ENCODE data around the gene ZFYVE27. TPM values are rescaled to one million over a fixed set of nuclear protein-coding genes. Genes with fewer than 3 reads are reported as not detected.
A peak's percentile ranks its signal among the peaks of the same experiment; 100 is the strongest.

Gene ZFYVE27
- total RNA-seq, 3 donors from 2014 or later: 26.9 to 37.6 (median 29.2) TPM

- H3K27ac ChIP-seq: no peak overlapping the region
- H3K9me3 ChIP-seq: no peaks in the 10 kb centered on the region
- no peak for DNase-seq (ENCODE audit: low spot score in 2 of 2)
- TF ChIP-seq POLR2AphosphoS5 (IDR thresholded peaks at IDR 0.05) (no peak), CTCF (IDR thresholded peaks at IDR 0.05) (no peak), POLR2A (IDR thresholded peaks at IDR 0.05) (no peak)
- H3K27me3 ChIP-seq: peaks cover 0 to 2% of the 10 kb centered on the region in 2 donors
- H3K36me3 ChIP-seq: no peaks in the 10 kb centered on the region
- no peak overlapping the region for H3K4me3 ChIP-seq
- H3K4me1 ChIP-seq: no peaks in the 10 kb centered on the region
- intact Hi-C loops (cut with DNase I; ENCODE audit: low total_unique reads): no loop called here
These were observed 41.7 kb downstream of the ZFYVE27 start for GRCh38 chr10:97778452-97779302.

GRCh38 chr10:97779492-97779891, 42.6 kb downstream of the ZFYVE27 start:
- no peaks in the 10 kb centered on the region for H3K4me1 ChIP-seq
- H3K4me3 ChIP-seq: no peak overlapping the region
- no peaks in the 10 kb centered on the region for H3K9me3 ChIP-seq
- H3K36me3 ChIP-seq: no peaks in the 10 kb centered on the region
- intact Hi-C loops (cut with DNase I; ENCODE audit: low total_unique reads): no loop called here
- TF ChIP-seq CTCF (IDR thresholded peaks at IDR 0.05) (no peak), POLR2AphosphoS5 (IDR thresholded peaks at IDR 0.05) (no peak), POLR2A (IDR thresholded peaks at IDR 0.05) (no peak)
- no peaks in the 10 kb centered on the region for H3K27me3 ChIP-seq
- H3K27ac ChIP-seq: no peak overlapping the region
- DNase-seq (ENCODE audit: low spot score in 2 of 2): no peak

- Histone ChIP-seq H3K27ac (no peak overlapping the region), H3K36me3 (no peaks in the 10 kb centered on the region), H3K4me3 (no peak overlapping the region), H3K9me3 (no peaks in the 10 kb centered on the region), H3K4me1 (no peaks in the 10 kb centered on the region), H3K27me3 (no peaks in the 10 kb centered on the region)
- TF ChIP-seq CTCF (IDR thresholded peaks at IDR 0.05) (no peak), POLR2A (IDR thresholded peaks at IDR 0.05) (no peak), POLR2AphosphoS5 (IDR thresholded peaks at IDR 0.05) (no peak)
- DNase-seq (ENCODE audit: low spot score in 2 of 2): no peak
- intact Hi-C loops (cut with DNase I; ENCODE audit: low total_unique reads): no loop called here
These were observed 43.0 kb downstream of the ZFYVE27 start for GRCh38 chr10:97779975-97780374.

GRCh38 chr10:97780841-97781617, 44.1 kb downstream of the ZFYVE27 start:
- intact Hi-C loops (cut with DNase I; ENCODE audit: low total_unique reads): no loop called here
- Histone ChIP-seq H3K36me3 (no peaks in the 10 kb centered on the region), H3K4me1 (peaks cover 0 to 4% of the 10 kb centered on the region in 2 donors), H3K9me3 (no peaks in the 10 kb centered on the region), H3K4me3 (no peak overlapping the region), H3K27ac (peak overlapping the region in 1 of 2 donors; percentile 22), H3K27me3 (no peaks in the 10 kb centered on the region)
- TF ChIP-seq POLR2A (IDR thresholded peaks at IDR 0.05) (no peak), POLR2AphosphoS5 (IDR thresholded peaks at IDR 0.05) (no peak), CTCF (IDR thresholded peaks at IDR 0.05) (no peak)
- no peak for DNase-seq (ENCODE audit: low spot score in 2 of 2)
